D721Med (cell line): ENCODE data around the gene TUBGCP6.

Source experiments
- DNase-seq: peaks from one replicate; pipeline ENCODE4 v3.0.0; 2011; ENCODE audit warnings: low spot score; ENCODE audit not compliant: insufficient read length
- FAIRE-seq: peaks from 2 replicates; lab custom pipeline; 2011; peaks lifted over from hg19 to GRCh38; lab: Jason Lieb, UNC
- TF ChIP-seq, protein P1 (sequence below): IDR thresholded peaks from 2 replicates; pipeline ENCODE4 v1.5.1; 2012; ENCODE audit warnings: mild to moderate bottlenecking, control low read depth; ENCODE audit not compliant: insufficient read depth; ENCODE audit errors: missing control alignments

The TUBGCP6 gene

DNA sequence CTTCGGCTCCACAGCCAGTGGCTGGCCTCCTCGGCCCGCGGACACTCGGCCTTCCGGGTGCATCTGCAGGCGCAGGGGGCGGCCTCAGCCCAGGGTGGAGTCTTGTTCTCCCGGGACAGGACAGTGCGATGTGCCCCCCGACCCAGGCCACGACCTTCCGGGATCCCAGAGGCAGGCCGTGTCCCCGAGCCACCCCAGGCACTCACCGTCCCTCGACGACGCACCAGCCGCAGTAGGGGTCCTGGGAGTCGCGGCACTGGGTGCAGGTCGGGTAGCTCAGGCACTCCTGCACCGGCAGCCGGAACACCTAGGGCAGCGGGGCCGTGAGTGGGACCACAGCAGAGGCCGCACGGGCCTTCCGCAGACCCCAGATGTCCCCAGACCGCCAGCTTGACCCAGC, 42.9 kb upstream of the TUBGCP6 start:
- DNase-seq (no peak), FAIRE-seq (no peak)
- TF ChIP-seq, protein P1, sequence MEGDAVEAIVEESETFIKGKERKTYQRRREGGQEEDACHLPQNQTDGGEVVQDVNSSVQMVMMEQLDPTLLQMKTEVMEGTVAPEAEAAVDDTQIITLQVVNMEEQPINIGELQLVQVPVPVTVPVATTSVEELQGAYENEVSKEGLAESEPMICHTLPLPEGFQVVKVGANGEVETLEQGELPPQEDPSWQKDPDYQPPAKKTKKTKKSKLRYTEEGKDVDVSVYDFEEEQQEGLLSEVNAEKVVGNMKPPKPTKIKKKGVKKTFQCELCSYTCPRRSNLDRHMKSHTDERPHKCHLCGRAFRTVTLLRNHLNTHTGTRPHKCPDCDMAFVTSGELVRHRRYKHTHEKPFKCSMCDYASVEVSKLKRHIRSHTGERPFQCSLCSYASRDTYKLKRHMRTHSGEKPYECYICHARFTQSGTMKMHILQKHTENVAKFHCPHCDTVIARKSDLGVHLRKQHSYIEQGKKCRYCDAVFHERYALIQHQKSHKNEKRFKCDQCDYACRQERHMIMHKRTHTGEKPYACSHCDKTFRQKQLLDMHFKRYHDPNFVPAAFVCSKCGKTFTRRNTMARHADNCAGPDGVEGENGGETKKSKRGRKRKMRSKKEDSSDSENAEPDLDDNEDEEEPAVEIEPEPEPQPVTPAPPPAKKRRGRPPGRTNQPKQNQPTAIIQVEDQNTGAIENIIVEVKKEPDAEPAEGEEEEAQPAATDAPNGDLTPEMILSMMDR: no peak

DNA sequence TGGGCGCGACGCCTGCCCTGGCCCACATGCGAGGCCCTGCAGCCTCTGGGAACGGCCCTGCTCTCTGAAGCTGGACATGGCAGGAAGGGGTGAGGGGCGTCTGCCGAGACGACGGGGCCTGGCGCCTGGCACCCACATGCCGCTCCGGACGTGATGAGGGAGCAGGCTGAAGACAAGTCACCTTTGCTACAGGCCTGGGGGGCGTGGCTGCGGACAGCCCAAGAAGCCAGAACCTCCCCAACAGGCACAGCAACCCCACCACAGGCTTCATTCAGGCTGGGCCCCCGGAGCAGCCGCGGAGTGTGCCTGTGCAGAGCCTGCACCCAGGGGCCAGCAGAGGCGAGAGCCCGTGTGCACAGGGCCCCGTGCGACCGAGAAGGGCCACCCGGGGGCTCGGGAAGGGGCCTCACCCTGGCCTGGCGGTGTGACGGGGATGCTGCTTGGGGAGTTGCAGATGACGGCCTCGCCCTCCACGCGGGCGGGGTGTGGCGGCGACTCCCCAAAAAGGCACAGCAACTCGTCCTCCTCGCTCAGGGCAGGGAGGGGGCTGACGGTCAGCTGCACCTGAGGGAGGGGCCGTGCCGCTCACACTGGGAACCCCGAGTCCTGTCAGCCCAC, 42.0 kb upstream of the TUBGCP6 start:
- TF ChIP-seq, protein P1: no peak
- DNase-seq (no peak), FAIRE-seq (no peak)

DNA sequence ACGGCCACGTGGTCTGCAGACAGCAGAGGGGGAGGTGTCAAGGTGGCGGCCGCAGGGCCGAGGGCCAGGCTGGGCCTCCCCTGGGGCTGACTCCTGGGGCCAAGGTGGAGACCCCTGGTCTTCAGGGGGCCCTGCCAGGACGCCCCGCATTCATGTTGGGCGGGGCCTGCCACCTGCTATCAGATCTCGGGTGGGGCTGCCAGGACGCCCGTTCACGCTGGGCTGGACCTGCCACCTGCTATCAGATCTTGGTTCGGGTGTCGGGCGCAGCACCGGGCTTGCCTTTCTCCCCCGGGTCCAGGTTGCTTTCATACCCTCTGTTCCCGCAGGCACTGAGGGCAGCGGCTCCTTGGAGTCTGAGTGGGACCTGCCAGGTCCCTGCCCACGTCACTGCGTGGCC, 41.5 kb upstream of the TUBGCP6 start:
- DNase-seq (no peak), FAIRE-seq (no peak)

DNA sequence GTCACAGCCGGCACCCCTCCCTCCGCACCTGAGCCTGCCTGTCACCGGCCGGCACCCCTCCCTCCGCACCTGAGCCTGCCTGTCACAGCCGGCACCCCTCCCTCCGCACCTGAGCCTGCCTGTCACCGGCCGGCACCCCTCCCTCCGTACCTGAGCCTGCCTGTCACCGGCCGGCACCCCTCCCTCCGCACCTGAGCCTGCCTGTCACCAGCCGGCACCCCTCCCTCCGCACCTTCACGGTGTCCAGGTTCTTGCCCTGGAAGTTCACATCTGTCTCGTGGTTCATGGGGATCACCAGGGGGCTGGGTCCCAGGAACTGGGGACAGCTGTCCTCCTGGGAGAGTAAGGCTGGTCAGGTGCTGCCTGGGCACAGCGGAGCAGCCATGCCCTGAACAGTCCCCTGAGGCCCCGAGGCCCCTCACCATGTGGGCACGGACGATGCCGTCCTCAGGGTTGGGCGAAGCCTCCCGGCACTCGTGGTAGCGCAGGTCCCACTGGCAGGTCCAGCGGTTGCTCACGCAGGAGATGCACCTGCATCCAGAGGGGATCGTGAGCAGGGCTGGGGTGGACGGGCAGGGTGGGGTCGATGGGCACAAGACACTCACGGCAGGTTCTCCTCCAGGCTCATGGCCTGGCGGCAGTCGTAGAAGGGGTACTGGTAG, 40.9 kb upstream of the TUBGCP6 start:
- FAIRE-seq (no peak), DNase-seq (no peak)
- TF ChIP-seq, protein P1: no peak

More for the DNA sequence above, 41.5 kb upstream of the TUBGCP6 start:
- TF ChIP-seq, protein P1: no peak

DNA sequence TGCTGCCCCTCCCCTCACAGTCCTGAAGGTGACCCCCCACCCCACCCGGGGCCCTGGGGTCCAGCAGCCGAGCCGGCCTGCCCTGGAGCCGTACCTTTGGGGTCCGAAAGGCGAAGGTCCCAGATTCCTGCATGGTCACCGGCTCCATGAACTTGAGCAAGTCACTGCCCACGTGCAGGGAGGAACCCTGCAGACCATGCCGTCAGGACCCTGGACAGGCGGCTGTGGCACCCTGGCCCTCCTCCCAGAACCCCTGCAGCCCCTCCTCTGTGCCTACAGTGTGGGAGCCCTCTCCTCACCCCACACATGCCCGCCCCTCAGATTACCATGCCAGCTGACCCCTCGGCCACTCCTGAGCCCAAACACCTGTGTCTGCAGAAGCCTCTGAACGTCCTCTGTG, 39.7 kb upstream of the TUBGCP6 start:
- DNase-seq: no peak
- FAIRE-seq: no peak
- TF ChIP-seq, protein P1: no peak

DNA sequence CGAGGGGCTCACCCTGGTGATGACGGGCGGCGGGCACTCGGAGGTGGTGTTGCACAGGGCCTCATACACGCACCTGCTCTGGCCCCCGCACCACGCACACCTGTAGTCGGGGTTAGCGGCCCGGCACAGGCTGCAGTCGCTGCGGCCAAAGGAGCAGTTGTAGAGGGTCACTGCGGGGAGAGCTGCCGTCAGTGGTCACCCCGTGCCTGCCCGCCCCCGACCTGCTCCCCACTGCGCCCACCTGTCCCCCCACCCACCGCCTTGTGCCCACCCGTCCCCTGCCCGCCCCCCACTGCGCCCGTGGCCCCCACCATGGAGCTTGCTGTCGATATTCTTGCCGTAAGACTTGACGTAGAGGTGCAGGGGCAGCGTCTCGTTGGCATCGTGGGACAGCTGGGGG, 39.0 kb upstream of the TUBGCP6 start:
- no peak for DNase-seq
- FAIRE-seq: no peak
- TF ChIP-seq, protein P1: no peak
